Measurements from ENCODE around the gene IGF2R.

GRCh38 chr6:160015778-160016684 lies 47.1 kb downstream of the IGF2R start:
- TF ChIP-seq CTCF (IDR thresholded peaks at IDR 0.05): no peak
- no peak for TF ChIP-seq EZH2 (IDR thresholded peaks at IDR 0.05; ENCODE audit: borderline replicate concordance, insufficient read depth, low read depth, low read length, poor library complexity, severe bottlenecking)
